GM12891 (cell line): ENCODE data around the gene PPP6R1.

Source experiments
- DNase-seq: peaks from one replicate; pipeline ENCODE4 v3.0.0; 2011; ENCODE audit warnings: low spot score; ENCODE audit not compliant: insufficient read length
- FAIRE-seq: peaks from 2 replicates; lab custom pipeline; 2011; peaks lifted over from hg19 to GRCh38; lab: Jason Lieb, UNC
- PAX5 ChIP-seq: IDR thresholded peaks from 2 replicates; pipeline ENCODE4 v1.6.1; 2011; ENCODE audit warnings: low read length, moderate library complexity, mild to moderate bottlenecking; ENCODE audit not compliant: insufficient read depth, severe bottlenecking
- POLR2A ChIP-seq: IDR thresholded peaks from 2 replicates; pipeline ENCODE4 v1.6.1; 2011; ENCODE audit warnings: low read depth, low read length, control low read depth
- POLR2AphosphoS5 ChIP-seq: IDR thresholded peaks from 2 replicates; pipeline ENCODE4 v1.6.1; 2011; ENCODE audit warnings: low read depth, low read length, control low read depth
- POU2F2 ChIP-seq: IDR thresholded peaks from 2 replicates; pipeline ENCODE4 v1.6.1; 2011; ENCODE audit warnings: low read depth, mild to moderate bottlenecking, control low read depth, low read length, moderate library complexity
- SPI1 ChIP-seq: IDR thresholded peaks from 2 replicates; pipeline ENCODE4 v1.6.1; 2011; ENCODE audit warnings: low read depth, low read length, control low read depth
- TAF1 ChIP-seq: IDR thresholded peaks from 2 replicates; pipeline ENCODE4 v1.6.1; 2011; ENCODE audit warnings: low read depth, low read length, control low read depth

The PPP6R1 gene

GRCh38 chr19:55261671-55262126 is 2.9 kb upstream of the PPP6R1 start:
- no peak for FAIRE-seq
- DNase-seq: no peak
- TF ChIP-seq POU2F2 (no peak), SPI1 (no peak), PAX5 (no peak), POLR2A (no peak), POLR2AphosphoS5 (no peak), TAF1 (no peak)

DNA sequence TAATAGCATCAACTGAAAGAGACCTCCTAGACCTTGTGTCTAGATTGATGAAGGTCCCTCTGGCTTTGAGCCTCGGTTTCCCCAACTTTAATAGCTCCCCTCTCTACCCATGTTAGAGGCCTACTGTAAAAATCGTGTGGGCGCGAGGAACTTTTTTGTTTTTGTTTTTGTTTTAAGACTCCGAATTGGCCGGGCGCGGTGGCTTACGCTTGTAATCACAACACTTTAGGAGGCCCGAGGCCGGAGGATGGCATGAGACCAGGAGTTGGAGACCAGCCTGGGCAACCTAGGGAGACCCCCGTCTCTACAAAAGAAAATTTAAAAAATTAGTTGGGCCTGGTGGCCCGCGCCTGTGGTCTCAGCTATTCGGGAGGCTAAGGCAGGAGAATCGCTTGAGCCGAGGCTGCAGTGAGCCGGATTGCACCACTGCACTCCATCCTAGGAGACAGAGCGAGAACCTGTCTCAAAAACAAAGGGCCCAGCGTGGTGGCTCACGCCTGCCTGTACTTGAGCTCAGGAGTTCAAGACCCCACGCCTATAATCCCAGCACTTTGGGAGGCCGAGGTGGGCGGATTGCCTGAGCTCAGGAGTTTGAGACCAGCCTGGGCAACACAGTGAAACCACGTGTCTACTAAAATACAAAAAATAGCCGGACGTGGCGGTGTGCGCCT is 858 bp upstream of the PPP6R1 start:
- DNase-seq (no peak), FAIRE-seq (no peak)
- no peak for TF ChIP-seq TAF1
- TF ChIP-seq POLR2AphosphoS5: peak; percentile 79; the same call in 1 of the 2 replicates

- DNase-seq (no peak), FAIRE-seq (no peak)
- no peak for TF ChIP-seq POU2F2
- no peak for TF ChIP-seq POLR2A
- no peak for TF ChIP-seq PAX5
- TF ChIP-seq TAF1: no peak
Measured at GRCh38 chr19:55258476-55258827, 365 bp downstream of the PPP6R1 start.

DNA sequence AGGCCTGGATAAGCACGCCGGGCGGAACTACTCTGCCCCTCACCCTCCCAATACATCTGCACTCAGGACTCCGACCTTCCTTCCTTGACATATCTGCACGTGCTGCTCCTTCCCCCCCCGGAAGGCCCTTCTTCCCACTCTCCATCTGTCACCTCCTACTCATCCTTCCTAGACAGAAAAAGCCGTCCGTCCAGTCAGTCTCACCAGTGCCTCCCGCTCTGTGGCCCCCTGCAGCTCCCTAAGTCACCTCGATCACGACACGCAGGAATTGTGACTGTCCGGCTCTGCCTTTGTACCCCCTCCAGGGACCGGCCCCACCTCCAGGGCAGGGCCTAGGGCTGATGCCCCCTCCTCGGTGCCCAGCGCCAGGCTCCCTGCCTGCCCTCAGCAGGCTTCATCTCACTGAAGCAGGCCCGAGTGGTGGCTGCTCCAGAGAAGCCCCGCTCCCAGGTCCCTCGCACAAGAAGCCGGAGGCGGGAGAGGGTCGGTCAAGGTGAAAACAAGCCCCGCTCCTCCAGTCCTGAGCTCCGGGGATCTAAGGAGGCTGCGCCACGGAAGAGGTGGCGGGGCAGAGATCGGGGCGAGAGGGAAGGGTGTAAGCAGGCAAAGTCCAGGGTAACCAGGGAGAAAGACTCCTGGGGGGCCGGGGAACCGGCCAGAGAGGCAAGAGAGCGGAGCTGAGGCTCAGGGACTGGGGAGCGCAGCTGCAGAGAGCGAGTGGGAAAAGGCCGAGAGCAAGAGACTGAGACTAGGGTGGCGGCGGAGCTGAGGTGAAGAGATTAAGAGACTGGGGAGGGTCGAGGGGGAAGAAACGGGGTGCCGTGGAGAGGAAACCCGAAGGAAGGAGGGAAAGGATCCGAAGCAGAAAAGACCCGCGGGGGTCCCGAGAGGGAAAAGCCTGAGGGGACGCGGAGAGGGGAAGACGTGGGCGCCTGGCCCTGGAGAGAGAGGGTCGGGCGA is 1.1 kb downstream of the PPP6R1 start:
- no peak for DNase-seq
- TF ChIP-seq TAF1 (no peak), POLR2A (no peak), POLR2AphosphoS5 (no peak), PAX5 (no peak), POU2F2 (no peak), SPI1 (no peak)
- FAIRE-seq: peak; percentile 16

GRCh38 chr19:55256562-55257460 is 2.0 kb downstream of the PPP6R1 start:
- peak; percentile 66 for FAIRE-seq
- no peak for DNase-seq
- TF ChIP-seq POU2F2 (no peak), TAF1 (no peak), SPI1 (no peak), POLR2AphosphoS5 (no peak), PAX5 (no peak), POLR2A (no peak)

- TF ChIP-seq POLR2AphosphoS5 (no peak), SPI1 (peak; percentile 35; the same call in 1 of the 2 replicates), PAX5 (peak; percentile 93), POLR2A (0 out of 2 replicates have a peak, but pooled peaks have one; percentile 21), TAF1 (no peak)
- peak; percentile 77 for FAIRE-seq
Measured at GRCh38 chr19:55255618-55256423, 3.0 kb downstream of the PPP6R1 start.

GRCh38 chr19:55254625-55254977 is 4.2 kb downstream of the PPP6R1 start:
- FAIRE-seq (no peak), DNase-seq (no peak)
- TF ChIP-seq POU2F2 (no peak), POLR2AphosphoS5 (no peak), PAX5 (no peak), TAF1 (no peak), POLR2A (0 out of 2 replicates have a peak, but pooled peaks have one; percentile 2)

More at GRCh38 chr19:55255618-55256423, 3.0 kb downstream of the PPP6R1 start:
- DNase-seq: no peak

- TF ChIP-seq TAF1: peak; percentile 23; the same call in 1 of the 2 replicates
- 0 out of 2 replicates have a peak, but pooled peaks have one; percentile 18 for TF ChIP-seq POLR2A
- TF ChIP-seq POLR2AphosphoS5: peak; percentile 43; the same call in 1 of the 2 replicates
- 0 out of 2 replicates have a peak, but pooled peaks have one; percentile 23 for TF ChIP-seq POU2F2
- TF ChIP-seq PAX5: no peak
- peak; percentile 98 for TF ChIP-seq SPI1
- FAIRE-seq (peak; percentile 90), DNase-seq (peak; percentile 75)
Measured at GRCh38 chr19:55253842-55254624, 4.8 kb downstream of the PPP6R1 start.
